ENCODE data around the gene CNTN1. TPM values are rescaled to one million over a fixed set of nuclear protein-coding genes. Genes with fewer than 3 reads are reported as not detected.

CNTN1 gene
- total and polyA plus RNA-seq, 10 of the 15 experiments (the other 5 are each of a cell fraction or from before 2014, with no cell fraction given): 0.06 to 0.14 TPM; not detected in 8

- no peaks in the 10 kb centered on the region for H3K79me2 ChIP-seq (ENCODE audit: control insufficient read depth, insufficient read depth, low read length)
- no TSS peak for BruUV-seq (replicated peaks)
- DNase-seq (ENCODE audit: low read depth, low spot score) (no peak), FAIRE-seq (no peak), ATAC-seq (no peak)
- no peaks in the 10 kb centered on the region for H3K27me3 ChIP-seq (replicated peaks in 1 of 2; ENCODE audit: control insufficient read depth in 2 of 2, insufficient read depth in 2 of 2, low read length in 1 of 2)
- H3K9me3 ChIP-seq (replicated peaks; ENCODE audit: control insufficient read depth, insufficient read depth, low read length): no peaks in the 10 kb centered on the region
- SMC1A ChIA-PET (ENCODE audit: uncharacterized antibody, unreplicated experiment): interaction anchor here (0.6 kb wide), 1 partner anchor 620 kb away, joined by 6 read pairs; no protein-coding TSS in a partner anchor
- RAD21 ChIA-PET (ENCODE audit: unreplicated experiment): interaction anchor here (0.6 kb wide), 1 partner anchor 189 kb away, joined by 3 read pairs; no protein-coding TSS in a partner anchor
- H3K4me3 ChIP-seq: no peak overlapping the region
- no peaks in the 10 kb centered on the region for H3K36me3 ChIP-seq (ENCODE audit: control insufficient read depth in 2 of 2, insufficient read depth in 2 of 2, low read length in 1 of 2)
- POLR2A ChIA-PET: no interaction called here
- H2AFZ ChIP-seq (ENCODE audit: control insufficient read depth, low read depth, low read length): no peak overlapping the region
- H3K4me1 ChIP-seq (ENCODE audit: control insufficient read depth, insufficient read depth, low read length): no peaks in the 10 kb centered on the region
- 16% methylated on average over 4 of the region's 4 CpGs for WGBS (ENCODE audit: insufficient coverage, insufficient replicate concordance, low lambda C conversion rate, missing lambda C conversion rate)
- in situ Hi-C loops (cut with MboI) (no loop called here), intact Hi-C loops (cut with micrococcal nuclease; ENCODE audit: unreplicated experiment) (no loop called here)
- no peak overlapping the region for H3K9ac ChIP-seq (ENCODE audit: control insufficient read depth, insufficient read depth, low read length)
- no peaks in the 10 kb centered on the region for H4K20me1 ChIP-seq (ENCODE audit: control insufficient read depth, insufficient read depth)
- H3K4me2 ChIP-seq (ENCODE audit: control insufficient read depth, insufficient read depth): no peak overlapping the region
- CTCF ChIA-PET: interaction anchor here (0.6 kb wide), 1 partner anchor 1128 kb away, joined by 3 read pairs; no protein-coding TSS in a partner anchor
- no peak overlapping the region for H3K27ac ChIP-seq (ENCODE audit: control insufficient read depth, insufficient read depth)
- TF ChIP-seq, protein P1, sequence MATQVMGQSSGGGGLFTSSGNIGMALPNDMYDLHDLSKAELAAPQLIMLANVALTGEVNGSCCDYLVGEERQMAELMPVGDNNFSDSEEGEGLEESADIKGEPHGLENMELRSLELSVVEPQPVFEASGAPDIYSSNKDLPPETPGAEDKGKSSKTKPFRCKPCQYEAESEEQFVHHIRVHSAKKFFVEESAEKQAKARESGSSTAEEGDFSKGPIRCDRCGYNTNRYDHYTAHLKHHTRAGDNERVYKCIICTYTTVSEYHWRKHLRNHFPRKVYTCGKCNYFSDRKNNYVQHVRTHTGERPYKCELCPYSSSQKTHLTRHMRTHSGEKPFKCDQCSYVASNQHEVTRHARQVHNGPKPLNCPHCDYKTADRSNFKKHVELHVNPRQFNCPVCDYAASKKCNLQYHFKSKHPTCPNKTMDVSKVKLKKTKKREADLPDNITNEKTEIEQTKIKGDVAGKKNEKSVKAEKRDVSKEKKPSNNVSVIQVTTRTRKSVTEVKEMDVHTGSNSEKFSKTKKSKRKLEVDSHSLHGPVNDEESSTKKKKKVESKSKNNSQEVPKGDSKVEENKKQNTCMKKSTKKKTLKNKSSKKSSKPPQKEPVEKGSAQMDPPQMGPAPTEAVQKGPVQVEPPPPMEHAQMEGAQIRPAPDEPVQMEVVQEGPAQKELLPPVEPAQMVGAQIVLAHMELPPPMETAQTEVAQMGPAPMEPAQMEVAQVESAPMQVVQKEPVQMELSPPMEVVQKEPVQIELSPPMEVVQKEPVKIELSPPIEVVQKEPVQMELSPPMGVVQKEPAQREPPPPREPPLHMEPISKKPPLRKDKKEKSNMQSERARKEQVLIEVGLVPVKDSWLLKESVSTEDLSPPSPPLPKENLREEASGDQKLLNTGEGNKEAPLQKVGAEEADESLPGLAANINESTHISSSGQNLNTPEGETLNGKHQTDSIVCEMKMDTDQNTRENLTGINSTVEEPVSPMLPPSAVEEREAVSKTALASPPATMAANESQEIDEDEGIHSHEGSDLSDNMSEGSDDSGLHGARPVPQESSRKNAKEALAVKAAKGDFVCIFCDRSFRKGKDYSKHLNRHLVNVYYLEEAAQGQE (IDR thresholded peaks at IDR 0.05; ENCODE audit: low read depth, low read length): no peak
- TF ChIP-seq, protein P2, sequence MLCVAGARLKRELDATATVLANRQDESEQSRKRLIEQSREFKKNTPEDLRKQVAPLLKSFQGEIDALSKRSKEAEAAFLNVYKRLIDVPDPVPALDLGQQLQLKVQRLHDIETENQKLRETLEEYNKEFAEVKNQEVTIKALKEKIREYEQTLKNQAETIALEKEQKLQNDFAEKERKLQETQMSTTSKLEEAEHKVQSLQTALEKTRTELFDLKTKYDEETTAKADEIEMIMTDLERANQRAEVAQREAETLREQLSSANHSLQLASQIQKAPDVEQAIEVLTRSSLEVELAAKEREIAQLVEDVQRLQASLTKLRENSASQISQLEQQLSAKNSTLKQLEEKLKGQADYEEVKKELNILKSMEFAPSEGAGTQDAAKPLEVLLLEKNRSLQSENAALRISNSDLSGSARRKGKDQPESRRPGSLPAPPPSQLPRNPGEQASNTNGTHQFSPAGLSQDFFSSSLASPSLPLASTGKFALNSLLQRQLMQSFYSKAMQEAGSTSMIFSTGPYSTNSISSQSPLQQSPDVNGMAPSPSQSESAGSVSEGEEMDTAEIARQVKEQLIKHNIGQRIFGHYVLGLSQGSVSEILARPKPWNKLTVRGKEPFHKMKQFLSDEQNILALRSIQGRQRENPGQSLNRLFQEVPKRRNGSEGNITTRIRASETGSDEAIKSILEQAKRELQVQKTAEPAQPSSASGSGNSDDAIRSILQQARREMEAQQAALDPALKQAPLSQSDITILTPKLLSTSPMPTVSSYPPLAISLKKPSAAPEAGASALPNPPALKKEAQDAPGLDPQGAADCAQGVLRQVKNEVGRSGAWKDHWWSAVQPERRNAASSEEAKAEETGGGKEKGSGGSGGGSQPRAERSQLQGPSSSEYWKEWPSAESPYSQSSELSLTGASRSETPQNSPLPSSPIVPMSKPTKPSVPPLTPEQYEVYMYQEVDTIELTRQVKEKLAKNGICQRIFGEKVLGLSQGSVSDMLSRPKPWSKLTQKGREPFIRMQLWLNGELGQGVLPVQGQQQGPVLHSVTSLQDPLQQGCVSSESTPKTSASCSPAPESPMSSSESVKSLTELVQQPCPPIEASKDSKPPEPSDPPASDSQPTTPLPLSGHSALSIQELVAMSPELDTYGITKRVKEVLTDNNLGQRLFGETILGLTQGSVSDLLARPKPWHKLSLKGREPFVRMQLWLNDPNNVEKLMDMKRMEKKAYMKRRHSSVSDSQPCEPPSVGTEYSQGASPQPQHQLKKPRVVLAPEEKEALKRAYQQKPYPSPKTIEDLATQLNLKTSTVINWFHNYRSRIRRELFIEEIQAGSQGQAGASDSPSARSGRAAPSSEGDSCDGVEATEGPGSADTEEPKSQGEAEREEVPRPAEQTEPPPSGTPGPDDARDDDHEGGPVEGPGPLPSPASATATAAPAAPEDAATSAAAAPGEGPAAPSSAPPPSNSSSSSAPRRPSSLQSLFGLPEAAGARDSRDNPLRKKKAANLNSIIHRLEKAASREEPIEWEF (IDR thresholded peaks at IDR 0.05; ENCODE audit: insufficient replicate concordance, low read depth, low read length): no peak
- no peak for TF ChIP-seq LARP7 (IDR thresholded peaks at IDR 0.05)
- no peak for TF ChIP-seq MEF2A (IDR thresholded peaks at IDR 0.05; ENCODE audit: insufficient read depth, low read depth, low read length)
- TF ChIP-seq ZSCAN29 (IDR thresholded peaks at IDR 0.05): no peak
- no peak for TF ChIP-seq CHD4 (IDR thresholded peaks at IDR 0.05)
- TF ChIP-seq SUPT20H (IDR thresholded peaks at IDR 0.05; ENCODE audit: borderline replicate concordance, control insufficient read depth, low read depth, low read length): no peak
- no peak for TF ChIP-seq BCL3 (IDR thresholded peaks at IDR 0.05; ENCODE audit: borderline replicate concordance, insufficient read depth, low read depth, low read length, poor library complexity, severe bottlenecking)
- TF ChIP-seq TCF7 (IDR thresholded peaks at IDR 0.05; ENCODE audit: borderline replicate concordance): no peak
- no peak for TF ChIP-seq ZNF217 (IDR thresholded peaks at IDR 0.05)
- no peak for TF ChIP-seq MTA3 (IDR thresholded peaks at IDR 0.05; ENCODE audit: borderline replicate concordance, low read length)
- no peak for TF ChIP-seq TARDBP (IDR thresholded peaks at IDR 0.05; ENCODE audit: borderline replicate concordance)
- no peak for TF ChIP-seq YBX1 (IDR thresholded peaks at IDR 0.05)
- TF ChIP-seq NFYB (IDR thresholded peaks at IDR 0.05; ENCODE audit: insufficient read depth, low read depth, low read length): no peak
Measured at GRCh38 chr12:40996091-40996490, 303.9 kb downstream of the CNTN1 start.
